Dendritic cell treated with granulocyte-macrophage colony-stimulating factor and Interleukin-4, amounts not matched to agents 40 ng/mL and 50 ng/mL, for 4 days (primary cell): ENCODE data around the gene STAB2.
"Not testable (repeated sequence)": the region's sequence is repeated elsewhere in the genome, so short reads cannot be mapped to it uniquely, and the experiment has no call there.

Source experiments
- H3K27ac Mint-ChIP-seq: one replicate; pipeline ENCODE4 v1.8.0; 2022; ENCODE audit warnings: mild to moderate bottlenecking, mixed read lengths
- H3K27me3 Mint-ChIP-seq: one replicate; pipeline ENCODE4 v1.8.0; 2022; ENCODE audit warnings: mild to moderate bottlenecking, mixed read lengths
- H3K36me3 Mint-ChIP-seq: one replicate; pipeline ENCODE4 v1.8.0; 2022; ENCODE audit warnings: low read depth, mixed read lengths
- H3K4me1 Mint-ChIP-seq: one replicate; pipeline ENCODE4 v1.8.0; 2022; ENCODE audit warnings: low read depth, mixed read lengths
- H3K4me3 Mint-ChIP-seq: one replicate; pipeline ENCODE4 v1.8.0; 2022; ENCODE audit warnings: mild to moderate bottlenecking, moderate library complexity, mixed read lengths
- H3K9me3 Mint-ChIP-seq: one replicate; pipeline ENCODE4 v1.8.0; 2022; ENCODE audit warnings: mixed read lengths
- intact Hi-C: fragments of 100-400 bp; cut with micrococcal nuclease; formaldehyde crosslinking; loops from one replicate; pipeline ENCODE4 v1.15.0; 2022

Gene STAB2

GRCh38 chr12:103805655-103806360 is 218.7 kb downstream of the STAB2 start:
- Mint-ChIP-seq H3K36me3 (peaks cover 11% of the 10 kb centered on the region), H3K4me1 (peaks cover 60% of the 10 kb centered on the region), H3K27me3 (no peaks in the 10 kb centered on the region), H3K27ac (peak overlapping the region; percentile 72), H3K4me3 (no peak overlapping the region), H3K9me3 (no peaks in the 10 kb centered on the region)
- intact Hi-C loops = no loop called here

GRCh38 chr12:103806803-103807202 is 219.7 kb downstream of the STAB2 start:
- Mint-ChIP-seq H3K27ac (peak overlapping the region; percentile 72), H3K27me3 (no peaks in the 10 kb centered on the region), H3K4me1 (peaks cover 54% of the 10 kb centered on the region), H3K4me3 (no peak overlapping the region), H3K9me3 (no peaks in the 10 kb centered on the region), H3K36me3 (peaks cover 11% of the 10 kb centered on the region)
- intact Hi-C loops = no loop called here

- peak overlapping the region; percentile 72 for H3K27ac Mint-ChIP-seq
- H3K36me3 Mint-ChIP-seq = peaks cover 11% of the 10 kb centered on the region
- no peaks in the 10 kb centered on the region for H3K9me3 Mint-ChIP-seq
- no peak overlapping the region for H3K4me3 Mint-ChIP-seq
- no peaks in the 10 kb centered on the region for H3K27me3 Mint-ChIP-seq
- intact Hi-C loops = no loop called here
- H3K4me1 Mint-ChIP-seq = peaks cover 45% of the 10 kb centered on the region
Observed at GRCh38 chr12:103807561-103808238, 220.6 kb downstream of the STAB2 start.

GRCh38 chr12:103808239-103808880 is 221.3 kb downstream of the STAB2 start:
- no peak overlapping the region for H3K4me3 Mint-ChIP-seq
- peaks cover 11% of the 10 kb centered on the region for H3K36me3 Mint-ChIP-seq
- H3K27ac Mint-ChIP-seq = peak overlapping the region; percentile 72
- intact Hi-C loops = no loop called here
- H3K27me3 Mint-ChIP-seq = no peaks in the 10 kb centered on the region
- H3K4me1 Mint-ChIP-seq = peaks cover 42% of the 10 kb centered on the region
- no peaks in the 10 kb centered on the region for H3K9me3 Mint-ChIP-seq

GRCh38 chr12:103809154-103809553 is 222.1 kb downstream of the STAB2 start:
- Mint-ChIP-seq H3K9me3 (no peaks in the 10 kb centered on the region), H3K27me3 (no peaks in the 10 kb centered on the region), H3K4me3 (no peak overlapping the region), H3K27ac (no peak overlapping the region), H3K4me1 (peaks cover 48% of the 10 kb centered on the region), H3K36me3 (peaks cover 11% of the 10 kb centered on the region)
- intact Hi-C loops = no loop called here

GRCh38 chr12:103809639-103810038 is 222.6 kb downstream of the STAB2 start:
- H3K9me3 Mint-ChIP-seq, H3K27me3 Mint-ChIP-seq, H3K27ac Mint-ChIP-seq, H3K4me3 Mint-ChIP-seq, intact Hi-C loops: not testable (repeated sequence)
- peaks cover 49% of the 10 kb centered on the region for H3K4me1 Mint-ChIP-seq
- H3K36me3 Mint-ChIP-seq = peaks cover 11% of the 10 kb centered on the region

- Mint-ChIP-seq H3K36me3 (peaks cover 11% of the 10 kb centered on the region), H3K4me1 (peaks cover 46% of the 10 kb centered on the region), H3K27ac (no peak overlapping the region), H3K4me3 (no peak overlapping the region), H3K9me3 (no peaks in the 10 kb centered on the region), H3K27me3 (no peaks in the 10 kb centered on the region)
- intact Hi-C loops = no loop called here
Observed at GRCh38 chr12:103810111-103810510, 223.0 kb downstream of the STAB2 start.

GRCh38 chr12:103811791-103812190 is 224.7 kb downstream of the STAB2 start:
- Mint-ChIP-seq H3K27me3 (no peaks in the 10 kb centered on the region), H3K36me3 (peaks cover 6% of the 10 kb centered on the region), H3K27ac (no peak overlapping the region), H3K4me3 (no peak overlapping the region), H3K9me3 (no peaks in the 10 kb centered on the region), H3K4me1 (peaks cover 32% of the 10 kb centered on the region)
- intact Hi-C loops = no loop called here

- Mint-ChIP-seq H3K27ac (no peak overlapping the region), H3K9me3 (no peaks in the 10 kb centered on the region), H3K4me3 (no peak overlapping the region), H3K4me1 (peaks cover 27% of the 10 kb centered on the region), H3K27me3 (no peaks in the 10 kb centered on the region), H3K36me3 (peaks cover 6% of the 10 kb centered on the region)
- intact Hi-C loops = no loop called here
Observed at GRCh38 chr12:103812789-103813188, 225.7 kb downstream of the STAB2 start.

- H3K36me3 Mint-ChIP-seq = peaks cover 6% of the 10 kb centered on the region
Observed at GRCh38 chr12:103813426-103813825, 226.4 kb downstream of the STAB2 start.

GRCh38 chr12:103813949-103814348 is 226.9 kb downstream of the STAB2 start:
- Mint-ChIP-seq H3K4me3 (no peak overlapping the region), H3K9me3 (no peaks in the 10 kb centered on the region), H3K27me3 (no peaks in the 10 kb centered on the region), H3K27ac (peak overlapping the region; percentile 69), H3K36me3 (peaks cover 6% of the 10 kb centered on the region), H3K4me1 (peaks cover 23% of the 10 kb centered on the region)
- intact Hi-C loops = no loop called here

More at GRCh38 chr12:103813426-103813825, 226.4 kb downstream of the STAB2 start:
- intact Hi-C loops = no loop called here
- peaks cover 23% of the 10 kb centered on the region for H3K4me1 Mint-ChIP-seq
- no peaks in the 10 kb centered on the region for H3K27me3 Mint-ChIP-seq
- no peaks in the 10 kb centered on the region for H3K9me3 Mint-ChIP-seq
- H3K27ac Mint-ChIP-seq = peak overlapping the region; percentile 69
- no peak overlapping the region for H3K4me3 Mint-ChIP-seq

- peaks cover 23% of the 10 kb centered on the region for H3K4me1 Mint-ChIP-seq
- H3K27ac Mint-ChIP-seq = peak overlapping the region; percentile 69
- no peaks in the 10 kb centered on the region for H3K27me3 Mint-ChIP-seq
- H3K9me3 Mint-ChIP-seq = no peaks in the 10 kb centered on the region
- intact Hi-C loops = no loop called here
- H3K36me3 Mint-ChIP-seq = peaks cover 6% of the 10 kb centered on the region
- H3K4me3 Mint-ChIP-seq = no peak overlapping the region
Observed at GRCh38 chr12:103814436-103814835, 227.4 kb downstream of the STAB2 start.
